Stimulated activated CD4-positive, alpha-beta T cell treated with anti-CD3 and anti-CD28 coated beads, Interleukin-1b, Interleukin-23, amount 100 ng/mL, for 48 hours (primary cell): ENCODE data around the gene PCGF5.
"Not testable (repeated sequence)": the region's sequence is repeated elsewhere in the genome, so short reads cannot be mapped to it uniquely, and the experiment has no call there.

ENCODE experiments used
- DNase-seq: peaks from one replicate; pipeline ENCODE4 v3.0.0-alpha.2; 2020

The PCGF5 gene

DNA sequence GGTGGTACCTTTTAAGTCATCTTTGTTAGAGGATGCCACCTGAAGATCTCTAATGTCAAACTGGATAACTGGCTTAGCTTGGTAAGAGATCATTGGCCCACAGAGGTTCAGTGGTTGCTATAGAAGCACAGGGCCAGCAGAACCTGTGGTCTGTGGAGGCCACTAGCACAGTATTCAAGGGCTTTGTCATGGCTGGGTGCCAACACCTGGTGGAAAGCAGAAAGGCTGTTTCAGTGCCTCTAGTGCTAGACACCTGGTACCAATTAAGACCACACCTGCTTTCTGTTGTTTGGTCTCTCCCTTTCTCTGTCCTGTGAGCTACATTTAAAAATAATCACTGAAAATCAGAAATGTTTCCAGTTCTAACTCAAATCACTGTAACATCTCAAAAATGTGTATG, 10.0 kb upstream of the PCGF5 start:
- DNase-seq = no peak

DNA sequence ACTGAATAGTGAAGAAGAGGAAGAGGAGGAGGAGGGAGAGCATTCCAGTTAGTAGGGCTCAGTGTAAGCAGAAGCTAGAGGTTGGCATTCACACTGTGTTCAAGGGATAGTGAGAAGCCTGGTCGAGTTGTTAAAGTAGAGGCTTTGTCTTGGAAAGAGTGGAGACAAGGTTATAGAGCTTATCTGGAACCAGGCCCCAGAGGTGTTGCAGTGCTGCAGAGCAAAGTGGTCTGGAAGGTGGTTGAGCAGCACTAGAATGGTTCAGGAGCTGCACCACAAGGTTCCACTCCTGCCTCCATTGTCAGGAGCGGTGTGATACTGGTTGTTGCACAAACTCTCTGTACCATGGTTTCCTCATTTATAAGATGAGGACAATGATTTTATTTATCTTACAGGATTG, 8.8 kb upstream of the PCGF5 start:
- DNase-seq = no peak

- DNase-seq = no peak
Measured at GRCh38 chr10:91214911-91215310, 5.6 kb upstream of the PCGF5 start.

DNA sequence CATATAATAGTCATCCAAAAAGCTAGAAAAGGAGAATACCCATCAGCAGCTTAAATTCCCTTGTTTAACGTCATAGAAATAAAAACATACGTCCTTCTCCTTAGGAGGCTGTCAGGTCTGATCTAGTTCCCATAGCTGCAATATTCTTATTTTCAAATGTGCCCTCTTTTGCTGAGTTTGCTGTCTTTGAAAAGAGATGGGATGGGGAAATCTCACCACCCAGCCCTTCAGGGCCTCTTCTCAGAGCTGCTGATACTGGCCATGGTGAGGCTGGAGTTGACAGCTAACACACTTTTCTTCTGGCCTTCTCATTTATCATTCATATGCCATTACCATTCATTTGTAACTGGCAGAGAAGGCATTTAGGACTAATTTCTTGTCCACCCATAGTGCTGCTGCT, 5.1 kb upstream of the PCGF5 start:
- DNase-seq = no peak

GRCh38 chr10:91219371-91220193, 881 bp upstream of the PCGF5 start:
- DNase-seq = no peak

- DNase-seq = peak; percentile 19
Measured at GRCh38 chr10:91220954-91221675, 652 bp downstream of the PCGF5 start.

DNA sequence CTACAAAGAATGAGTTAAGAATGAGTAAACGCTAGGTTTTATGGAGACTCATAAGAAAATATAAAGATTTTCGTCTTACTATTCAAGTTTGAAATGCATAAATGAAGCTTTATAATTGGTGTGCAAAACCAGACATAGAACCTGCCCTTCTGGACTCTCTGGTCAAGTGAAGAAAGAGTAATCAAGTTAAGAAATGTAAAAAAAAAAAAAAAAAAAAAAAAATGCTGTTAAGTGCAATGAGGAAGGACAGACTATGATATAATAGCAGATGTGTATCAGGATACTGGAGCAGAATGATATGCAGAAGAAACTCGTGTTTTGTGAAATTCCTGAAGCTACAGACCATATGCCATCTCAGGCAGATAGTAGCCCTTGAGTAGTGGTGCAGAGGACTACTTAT, 5.6 kb downstream of the PCGF5 start:
- no peak for DNase-seq

GRCh38 chr10:91227576-91227975, 7.1 kb downstream of the PCGF5 start:
- no peak for DNase-seq

GRCh38 chr10:91229683-91230082, 9.2 kb downstream of the PCGF5 start:
- no peak for DNase-seq

GRCh38 chr10:91238191-91238590, 17.7 kb downstream of the PCGF5 start:
- no peak for DNase-seq

GRCh38 chr10:91239789-91240188, 19.3 kb downstream of the PCGF5 start:
- DNase-seq = no peak

DNA sequence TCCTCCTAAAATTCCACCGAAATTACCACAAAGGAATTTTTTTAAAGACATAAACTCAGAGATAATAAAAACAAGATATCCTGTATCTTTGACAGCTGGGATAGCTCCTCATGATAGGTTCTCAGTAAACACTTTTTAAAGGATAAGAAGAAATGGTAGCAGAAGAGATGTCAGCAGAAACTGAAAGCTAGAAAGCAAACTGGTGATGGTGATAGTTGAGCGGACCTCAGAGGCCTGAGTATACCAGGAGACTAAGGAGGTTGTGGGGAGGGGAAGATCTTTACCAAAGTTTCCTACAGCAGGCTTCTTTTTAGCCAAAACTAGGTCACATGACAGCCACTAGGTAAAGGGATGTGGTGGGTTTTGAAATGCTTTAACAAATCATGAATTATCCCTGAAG, 22.5 kb downstream of the PCGF5 start:
- DNase-seq = no peak

DNA sequence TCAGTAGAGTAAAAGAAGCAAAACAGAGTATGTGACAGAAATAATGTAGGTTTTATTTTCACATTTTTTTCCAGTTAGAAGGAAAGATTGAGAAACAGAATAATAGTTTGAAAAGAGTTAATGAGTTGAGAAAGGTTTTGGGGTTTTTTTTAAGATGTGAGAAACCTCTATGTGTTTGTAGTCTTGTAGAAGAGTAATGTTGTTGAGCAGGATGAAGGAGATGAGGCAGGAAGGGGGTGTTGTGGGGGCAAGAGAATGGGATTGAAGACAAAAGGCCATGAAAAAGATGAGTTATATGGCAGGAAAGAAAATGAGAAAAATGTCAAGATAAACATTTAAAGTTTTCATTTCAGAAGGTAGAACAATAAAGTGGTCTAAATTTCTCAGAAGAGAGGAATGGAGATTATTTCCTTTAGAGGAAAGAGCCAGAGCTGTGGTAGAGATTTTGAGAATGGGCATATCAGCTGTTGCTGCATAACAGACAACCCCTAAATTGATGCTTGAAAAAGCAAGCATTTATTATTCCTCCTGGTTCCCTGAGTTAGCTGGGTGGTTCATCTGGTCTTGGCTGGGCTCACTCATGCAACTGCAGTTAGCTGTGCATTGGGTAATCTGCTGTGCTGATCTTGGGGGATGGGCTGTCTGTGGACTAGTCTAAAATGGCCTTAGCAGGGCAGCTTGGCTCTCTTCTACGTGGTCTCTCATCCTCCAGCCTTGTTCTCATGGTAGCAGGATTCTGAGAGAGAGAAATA, 27.1 kb downstream of the PCGF5 start:
- no peak for DNase-seq

- no peak for DNase-seq
Measured at GRCh38 chr10:91249700-91250099, 29.2 kb downstream of the PCGF5 start.

GRCh38 chr10:91250341-91250740, 29.9 kb downstream of the PCGF5 start:
- DNase-seq = no peak

DNA sequence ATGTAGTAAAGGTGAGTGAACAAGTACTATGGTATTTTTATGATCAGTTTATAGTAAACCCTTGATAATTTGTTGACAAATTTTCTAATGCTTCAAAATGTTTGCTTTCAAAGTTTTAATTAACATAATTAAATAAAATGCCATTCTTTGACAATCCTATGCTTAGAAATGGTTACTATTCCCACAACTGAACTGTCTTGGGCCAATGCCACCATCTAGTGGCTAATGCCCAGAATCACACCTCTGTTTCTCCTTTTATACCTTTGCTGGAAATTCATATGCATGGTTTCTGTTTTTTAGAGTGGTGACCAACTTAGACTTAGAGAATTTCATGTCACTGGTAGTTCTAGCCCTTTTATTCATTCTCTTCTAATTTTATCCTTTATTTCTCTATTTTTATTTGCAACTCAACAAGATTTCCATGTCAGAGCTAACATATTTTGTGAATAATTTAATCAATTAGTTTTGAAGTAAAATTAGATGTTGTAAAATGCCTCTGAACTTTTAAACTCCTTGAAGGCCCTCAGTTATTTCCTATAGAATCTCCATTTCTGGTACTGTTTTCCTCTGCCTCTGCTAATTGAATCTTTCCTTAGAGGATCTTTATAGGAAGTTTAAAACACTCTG, 31.1 kb downstream of the PCGF5 start:
- DNase-seq = peak; percentile 39

DNA sequence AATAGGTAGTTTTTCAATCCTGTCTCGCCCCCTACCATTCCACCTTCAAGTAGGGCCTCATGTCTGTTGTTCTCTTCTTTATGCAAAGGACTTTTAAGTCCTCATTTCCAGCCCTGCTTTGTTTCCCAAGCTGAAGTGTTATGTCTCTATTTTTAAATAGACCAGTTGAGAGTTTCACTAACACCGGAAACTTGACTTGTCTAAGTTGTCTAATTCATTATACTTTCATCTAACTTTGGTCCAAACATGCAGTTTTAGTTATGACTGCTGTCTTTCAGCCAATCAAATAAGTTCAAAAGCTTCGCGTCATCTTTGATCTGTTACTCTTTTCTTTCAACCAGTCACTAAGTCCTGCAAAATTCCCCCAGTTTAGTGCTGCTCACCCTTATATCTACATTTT, 32.8 kb downstream of the PCGF5 start:
- no peak for DNase-seq

GRCh38 chr10:91257310-91257709, 36.8 kb downstream of the PCGF5 start:
- DNase-seq = no peak

DNA sequence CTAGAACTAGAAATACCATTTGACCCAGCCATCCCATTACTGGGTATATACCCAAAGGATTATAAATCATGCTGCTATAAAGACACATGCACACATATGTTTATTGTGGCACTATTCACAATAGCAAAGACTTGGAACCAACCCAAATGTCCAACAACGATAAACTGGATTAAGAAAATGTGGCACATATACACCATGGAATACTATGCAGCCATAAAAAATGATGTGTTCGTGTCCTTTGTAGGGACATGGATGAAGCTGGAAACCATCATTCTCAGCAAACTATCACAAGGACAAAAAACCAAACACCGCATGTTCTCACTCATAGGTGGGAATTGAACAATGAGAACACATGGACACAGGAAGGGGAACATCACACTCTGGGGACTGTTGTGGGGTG, 40.0 kb downstream of the PCGF5 start:
- DNase-seq = not testable (repeated sequence)

DNA sequence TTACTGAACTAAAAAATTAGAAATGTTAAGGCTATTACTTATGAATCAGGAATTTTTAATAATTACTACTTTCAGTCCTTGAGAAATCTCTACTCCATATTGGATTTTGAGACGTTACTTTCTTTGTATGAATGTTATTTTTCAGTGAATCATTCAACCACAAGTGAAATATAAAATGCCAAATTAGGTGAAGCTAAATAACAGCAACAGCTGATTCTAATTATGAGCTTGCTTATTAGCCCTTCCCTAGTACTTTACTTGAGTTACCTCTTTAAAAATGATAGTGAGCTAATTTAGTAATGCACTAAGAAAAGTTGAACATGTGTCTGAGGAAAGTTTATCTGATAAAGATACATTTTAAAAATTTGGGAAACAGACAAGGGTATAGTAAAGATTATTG, 51.4 kb downstream of the PCGF5 start:
- no peak for DNase-seq

- DNase-seq = no peak
Measured at GRCh38 chr10:91284486-91285090, 64.1 kb downstream of the PCGF5 start.

GRCh38 chr10:91286572-91286971, 66.1 kb downstream of the PCGF5 start:
- DNase-seq = no peak

GRCh38 chr10:91287276-91287675, 66.8 kb downstream of the PCGF5 start:
- DNase-seq = no peak
